Measurements from ENCODE around the gene DECR2.

Gene DECR2

GRCh38 chr16:450785-451512, 49.3 kb downstream of the DECR2 start:
- DNase-seq = no peak

DNA sequence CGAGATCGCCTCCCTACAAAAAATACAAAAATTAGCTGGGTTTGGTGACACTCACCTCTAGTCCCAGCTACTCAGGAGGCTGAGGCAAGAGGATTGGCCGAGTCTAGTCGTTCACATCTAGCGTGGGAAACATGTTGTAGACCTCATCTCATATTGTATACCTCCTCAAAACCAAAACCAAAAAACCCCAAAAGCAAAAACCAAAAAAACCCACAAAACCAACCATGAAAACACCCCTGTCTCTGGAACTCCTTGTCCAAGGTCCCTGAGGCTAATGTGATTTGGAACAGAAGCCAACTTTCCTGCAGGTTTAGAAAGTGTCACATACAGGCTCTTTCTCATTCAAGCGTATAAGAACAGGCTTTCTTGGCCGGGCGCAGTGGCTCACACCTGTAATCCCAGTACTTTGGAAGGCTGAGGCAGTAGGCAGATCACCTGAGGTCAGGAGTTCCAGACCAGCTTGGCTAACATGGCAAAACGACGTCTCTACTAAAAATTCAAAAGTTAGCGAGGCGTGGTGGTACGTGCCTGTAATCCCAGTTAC, 52.8 kb downstream of the DECR2 start:
- DNase-seq = no peak

GRCh38 chr16:455453-455852, 53.8 kb downstream of the DECR2 start:
- no peak for DNase-seq

DNA sequence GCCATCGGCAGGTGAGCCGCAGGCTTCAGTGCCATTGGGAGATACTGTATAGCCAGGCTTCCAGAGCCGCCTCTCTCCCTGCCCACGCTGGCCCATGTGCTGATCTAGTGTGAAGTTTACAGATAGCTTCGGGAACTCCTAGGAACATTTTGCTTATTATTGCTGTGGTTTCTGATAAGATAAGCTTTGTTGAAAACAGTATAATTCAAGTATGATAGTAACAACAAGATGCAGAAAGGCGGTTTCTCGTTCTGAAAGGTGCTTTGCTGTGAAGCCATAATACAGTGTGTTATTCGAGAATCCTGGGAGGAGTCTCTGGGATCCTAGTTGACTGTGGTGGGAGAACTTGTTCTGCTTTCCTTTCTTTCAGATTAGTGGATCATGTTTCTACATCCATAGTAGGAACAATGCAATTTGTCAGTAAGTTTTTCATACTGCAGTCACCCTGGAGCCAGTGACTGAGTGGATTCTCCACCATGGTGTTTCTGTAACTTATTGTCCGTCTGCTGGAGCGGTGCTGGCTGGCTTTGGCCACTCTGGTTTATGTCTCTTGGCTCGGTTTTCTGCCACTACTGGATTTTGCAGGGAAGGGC, 55.3 kb downstream of the DECR2 start:
- no peak for DNase-seq

GRCh38 chr16:457732-458400, 56.2 kb downstream of the DECR2 start:
- DNase-seq = no peak

- DNase-seq = no peak
Measured at GRCh38 chr16:459761-460160, 58.1 kb downstream of the DECR2 start.

GRCh38 chr16:460787-461186, 59.1 kb downstream of the DECR2 start:
- DNase-seq = no peak

All from EL (cell line).